Keratinocyte (primary cell): ENCODE data around the gene CLEC16A. TPM values are rescaled to one million over a fixed set of nuclear protein-coding genes. Genes with fewer than 3 reads are reported as not detected.

Experiments used
- DNase-seq: peaks from one replicate; pipeline ENCODE4 v3.0.0-alpha.2; 2011; ENCODE audit warnings: low read depth, missing footprints, low spot score
- FAIRE-seq: peaks from 2 replicates; lab custom pipeline; 2011; peaks lifted over from hg19 to GRCh38; lab: Jason Lieb, UNC
- H2AFZ ChIP-seq: 2 replicates; pipeline ENCODE4 v1.6.0; 2012; ENCODE audit warnings: low read length, control low read depth, inconsistent platforms; ENCODE audit not compliant: control insufficient read depth
- H3K27ac ChIP-seq: 2 replicates; pipeline ENCODE4 v1.5.1; 2011; ENCODE audit warnings: low read length; ENCODE audit not compliant: control insufficient read depth, insufficient read depth
- H3K27me3 ChIP-seq: 3 replicates; pipeline ENCODE4 v1.6.0; 2011; ENCODE audit warnings: low read length; ENCODE audit not compliant: control insufficient read depth, insufficient read depth; ENCODE audit errors: extremely low read depth
- H3K36me3 ChIP-seq, 2 experiments: 2 replicates in 1 of 2; 3 replicates in 1 of 2; pipeline ENCODE4 v1.5.1; 2011; ENCODE audit warnings: low read length in 2 of 2, mild to moderate bottlenecking in 1 of 2; ENCODE audit not compliant: control insufficient read depth in 2 of 2, insufficient read depth in 2 of 2; ENCODE audit errors: extremely low read depth in 1 of 2
- H3K4me1 ChIP-seq: 3 replicates; pipeline ENCODE4 v1.5.1; 2011; ENCODE audit warnings: low read length; ENCODE audit not compliant: control insufficient read depth, insufficient read depth; ENCODE audit errors: extremely low read depth
- H3K4me2 ChIP-seq: 3 replicates; pipeline ENCODE4 v1.6.0; 2011; ENCODE audit warnings: low read depth, low read length; ENCODE audit not compliant: control insufficient read depth, insufficient read depth; ENCODE audit errors: extremely low read depth
- H3K4me3 ChIP-seq, 3 experiments: fragments of 200-600 bp in 1 of 3; sonication (generic) in 1 of 3; 2 replicates in 2 of 3; 3 replicates in 1 of 3; pipeline ENCODE4 v1.5.1; 2011 to 2016; ENCODE audit warnings: low read length in 3 of 3, mild to moderate bottlenecking in 3 of 3, control low read depth in 2 of 3, inconsistent platforms in 1 of 3, low read depth in 1 of 3, mixed read lengths in 1 of 3, mixed run types in 1 of 3, moderate library complexity in 1 of 3; ENCODE audit not compliant: control insufficient read depth in 2 of 3, insufficient read depth in 2 of 3; ENCODE audit errors: extremely low read depth in 1 of 3
- H3K79me2 ChIP-seq: 2 replicates; pipeline ENCODE4 v1.6.0; 2012; ENCODE audit warnings: low read length; ENCODE audit not compliant: control insufficient read depth, insufficient read depth
- H3K9ac ChIP-seq: 3 replicates; pipeline ENCODE4 v1.6.0; 2011; ENCODE audit warnings: low read length; ENCODE audit not compliant: control insufficient read depth, insufficient read depth; ENCODE audit errors: extremely low read depth
- H3K9me1 ChIP-seq: 3 replicates; pipeline ENCODE4 v1.6.0; 2011; ENCODE audit warnings: low read length; ENCODE audit not compliant: control insufficient read depth, insufficient read depth; ENCODE audit errors: extremely low read depth
- H3K9me3 ChIP-seq: 2 replicates; pipeline ENCODE4 v1.5.1; 2012; ENCODE audit warnings: low read depth, low read length; ENCODE audit not compliant: control insufficient read depth
- H4K20me1 ChIP-seq: 3 replicates; pipeline ENCODE4 v1.6.0; 2011; ENCODE audit warnings: low read length; ENCODE audit not compliant: control insufficient read depth, insufficient read depth; ENCODE audit errors: extremely low read depth
- CTCF ChIP-seq, 3 experiments: IDR thresholded peaks in 1 of 3; conservative IDR thresholded peaks in 1 of 3; optimal IDR thresholded peaks in 1 of 3; 2 replicates in 2 of 3; 3 replicates in 1 of 3; pipeline versions ENCODE3 to v1.5.1; 2011; ENCODE audit warnings: low read length in 3 of 3, mild to moderate bottlenecking in 3 of 3, moderate library complexity in 2 of 3, control low read depth in 1 of 3, inconsistent platforms in 1 of 3; ENCODE audit not compliant: insufficient read depth in 2 of 3; ENCODE audit errors: extremely low read depth in 1 of 3
- EZH2 ChIP-seq: IDR thresholded peaks from one replicate; pipeline ENCODE4 v1.6.1; 2012; ENCODE audit warnings: inconsistent platforms, mild to moderate bottlenecking, low read length, moderate library complexity
- dilution Hi-C: fragments of 300-500 bp; cut with MboI; formaldehyde crosslinking; loops from one replicate; pipeline ENCODE4 v1.7.0; 2020; ENCODE audit warnings: low sequenced_read_pairs; ENCODE audit not compliant: extremely low pct_ligation_motif_present
- polyA plus RNA-seq, 5 experiments: library from polyadenylated mRNA; depleted of rRNA in 3 of 5; stranded (reverse) in 3 of 5; stranded (forward) in 1 of 5; unstranded in 1 of 5; fragments of >200 nt; gene quantifications; 1 replicate in 1 of 5; 2 replicates in 3 of 5; 3 replicates in 1 of 5; pipeline versions ENCODE4 v1.2.1 to v1.2.3, GENCODE V29; 2011 to 2012; ENCODE audit warnings: missing spikeins in 2 of 5, low read depth in 1 of 5, low replicate concordance in 1 of 5

Gene CLEC16A
- polyA plus RNA-seq, 1 donor (not counting 4 experiments of a cell fraction or from before 2014, with no cell fraction given) = 9.5 TPM

- no peak for DNase-seq
- Histone ChIP-seq H3K36me3 (no peaks in the 10 kb centered on the region), H3K4me1 (peaks cover 21% of the 10 kb centered on the region), H3K27ac (no peak overlapping the region), H3K27me3 (no peaks in the 10 kb centered on the region), H3K9ac (no peak overlapping the region), H3K9me3 (no peaks in the 10 kb centered on the region), H3K9me1 (no peaks in the 10 kb centered on the region), H3K79me2 (no peaks in the 10 kb centered on the region), H3K4me2 (no peak overlapping the region), H4K20me1 (no peaks in the 10 kb centered on the region), H2AFZ (no peak overlapping the region), H3K4me3 (no peak overlapping the region)
- TF ChIP-seq CTCF (optimal IDR thresholded peaks at IDR 0.05 in 1 of 3, IDR thresholded peaks at IDR 0.05 in 1 of 3, conservative IDR thresholded peaks at IDR 0.05 in 1 of 3; ENCODE audit: extremely low read depth in 1 of 3, insufficient read depth in 2 of 3, low read length in 3 of 3) = no peak
- no peak for FAIRE-seq
- dilution Hi-C loops = no loop called here
These were observed 235.2 kb downstream of the CLEC16A start for GRCh38 chr16:11179574-11179973.

GRCh38 chr16:11180489-11180888 lies 236.1 kb downstream of the CLEC16A start:
- no peaks in the 10 kb centered on the region for H3K9me1 ChIP-seq
- DNase-seq (no peak), FAIRE-seq (no peak)
- H3K36me3 ChIP-seq = no peaks in the 10 kb centered on the region
- no peak overlapping the region for H3K4me2 ChIP-seq
- no peak overlapping the region for H3K27ac ChIP-seq
- dilution Hi-C loops = no loop called here
- no peaks in the 10 kb centered on the region for H3K27me3 ChIP-seq
- no peak overlapping the region for H3K9ac ChIP-seq
- peaks cover 21% of the 10 kb centered on the region for H3K4me1 ChIP-seq
- H3K9me3 ChIP-seq = no peaks in the 10 kb centered on the region
- TF ChIP-seq CTCF (optimal IDR thresholded peaks at IDR 0.05 in 1 of 3, IDR thresholded peaks at IDR 0.05 in 1 of 3, conservative IDR thresholded peaks at IDR 0.05 in 1 of 3; ENCODE audit: extremely low read depth in 1 of 3, insufficient read depth in 2 of 3, low read length in 3 of 3) (no peak), EZH2 (no peak)
- H3K4me3 ChIP-seq = no peak overlapping the region
- no peak overlapping the region for H2AFZ ChIP-seq
- no peaks in the 10 kb centered on the region for H3K79me2 ChIP-seq
- no peaks in the 10 kb centered on the region for H4K20me1 ChIP-seq
